GM21367 (cell line): ENCODE results near the gene CDH4.

Experiments used
- ATAC-seq: cut with Tn5 transposase; IDR thresholded peaks from one replicate; pipeline ENCODE4 v1.9.1; 2021; ENCODE audit not compliant: unreplicated experiment

Gene CDH4

DNA sequence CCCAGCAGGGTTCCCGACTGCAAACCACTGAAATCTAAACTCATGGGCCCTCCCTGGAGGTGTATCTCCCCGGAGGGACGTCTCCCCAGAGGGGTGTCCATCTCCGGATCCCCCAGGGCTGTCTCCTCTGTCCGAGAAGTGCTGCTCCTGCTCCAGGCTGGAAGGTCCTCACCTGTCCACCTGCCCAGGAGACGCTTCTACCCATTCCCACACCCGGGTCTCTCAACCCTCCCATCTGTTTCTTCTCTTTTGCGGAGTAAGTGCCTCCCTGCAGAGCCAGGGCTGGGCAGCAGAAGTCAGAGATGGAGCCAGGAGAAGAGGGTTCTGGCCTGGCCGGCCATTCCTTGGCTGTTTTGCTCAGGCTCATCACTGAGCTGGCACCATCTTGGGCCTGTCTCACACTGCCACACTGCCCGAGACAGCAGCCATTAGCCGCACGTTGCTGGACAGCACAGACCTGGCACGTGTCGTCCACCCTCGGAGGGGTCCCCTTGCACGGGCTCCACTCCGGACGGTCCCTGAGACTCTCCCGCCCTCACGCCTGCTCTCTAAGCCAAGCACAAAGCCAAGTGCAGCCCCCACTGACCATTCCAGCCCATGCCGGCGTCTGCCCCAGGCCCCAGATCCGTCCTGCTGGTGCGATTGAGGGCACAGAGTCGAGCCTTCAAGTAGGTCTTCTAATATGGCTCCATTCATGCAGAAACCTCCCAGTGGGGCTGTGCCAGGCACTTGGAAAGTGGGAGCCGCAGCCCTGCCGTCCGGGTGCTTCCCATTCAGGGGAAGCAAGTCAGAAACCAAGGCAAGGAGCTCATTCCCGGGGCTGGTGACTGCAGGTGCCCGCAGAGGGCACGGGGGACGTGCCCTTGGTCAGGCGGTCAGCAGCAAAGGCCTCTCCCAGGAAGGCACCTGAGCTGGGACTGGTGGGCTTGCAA is 445.9 kb downstream of the CDH4 start:
- ATAC-seq: no peak

DNA sequence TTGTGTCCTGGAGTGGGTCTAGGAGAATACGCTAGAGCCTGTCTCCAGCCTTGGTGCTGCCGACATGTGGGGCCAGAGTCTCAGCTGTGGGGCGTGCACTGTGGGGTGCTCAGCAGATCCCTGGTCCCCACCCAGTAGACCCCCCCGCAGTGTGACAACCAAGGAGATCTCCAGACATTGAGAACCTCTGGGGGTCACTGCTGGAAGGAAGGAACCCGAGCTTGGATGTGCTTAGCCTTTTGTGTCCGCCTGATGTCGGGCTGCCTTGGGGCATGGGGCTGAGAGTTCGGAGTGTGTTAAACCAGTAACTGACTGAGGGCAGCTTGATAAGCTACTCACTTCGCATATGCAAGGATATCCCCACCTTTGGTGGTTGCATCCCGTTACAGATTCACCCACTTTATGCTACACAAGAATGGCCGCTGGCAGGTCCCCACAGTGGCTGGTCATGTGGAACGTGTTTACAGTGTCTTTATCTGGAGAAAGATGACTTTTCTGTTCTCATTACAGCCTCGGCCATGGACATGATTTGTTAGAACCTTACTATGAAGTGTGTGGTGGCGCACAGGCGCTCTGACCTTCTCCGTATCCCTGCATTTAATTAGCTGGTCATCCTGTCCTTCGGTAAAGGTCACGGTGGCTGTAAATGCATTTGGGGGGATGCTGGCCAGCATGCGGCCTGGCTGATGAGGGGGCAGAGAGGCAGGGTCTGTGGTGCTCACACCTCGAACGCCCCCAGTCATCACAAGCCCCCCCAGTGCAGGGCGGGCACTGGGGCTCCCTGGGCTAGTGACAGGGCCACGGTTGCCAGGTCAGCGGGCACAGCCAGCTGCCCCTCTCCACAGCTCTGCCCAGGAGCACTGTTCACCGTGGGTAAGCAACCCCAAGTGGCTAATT is 446.8 kb downstream of the CDH4 start:
- no peak for ATAC-seq

DNA sequence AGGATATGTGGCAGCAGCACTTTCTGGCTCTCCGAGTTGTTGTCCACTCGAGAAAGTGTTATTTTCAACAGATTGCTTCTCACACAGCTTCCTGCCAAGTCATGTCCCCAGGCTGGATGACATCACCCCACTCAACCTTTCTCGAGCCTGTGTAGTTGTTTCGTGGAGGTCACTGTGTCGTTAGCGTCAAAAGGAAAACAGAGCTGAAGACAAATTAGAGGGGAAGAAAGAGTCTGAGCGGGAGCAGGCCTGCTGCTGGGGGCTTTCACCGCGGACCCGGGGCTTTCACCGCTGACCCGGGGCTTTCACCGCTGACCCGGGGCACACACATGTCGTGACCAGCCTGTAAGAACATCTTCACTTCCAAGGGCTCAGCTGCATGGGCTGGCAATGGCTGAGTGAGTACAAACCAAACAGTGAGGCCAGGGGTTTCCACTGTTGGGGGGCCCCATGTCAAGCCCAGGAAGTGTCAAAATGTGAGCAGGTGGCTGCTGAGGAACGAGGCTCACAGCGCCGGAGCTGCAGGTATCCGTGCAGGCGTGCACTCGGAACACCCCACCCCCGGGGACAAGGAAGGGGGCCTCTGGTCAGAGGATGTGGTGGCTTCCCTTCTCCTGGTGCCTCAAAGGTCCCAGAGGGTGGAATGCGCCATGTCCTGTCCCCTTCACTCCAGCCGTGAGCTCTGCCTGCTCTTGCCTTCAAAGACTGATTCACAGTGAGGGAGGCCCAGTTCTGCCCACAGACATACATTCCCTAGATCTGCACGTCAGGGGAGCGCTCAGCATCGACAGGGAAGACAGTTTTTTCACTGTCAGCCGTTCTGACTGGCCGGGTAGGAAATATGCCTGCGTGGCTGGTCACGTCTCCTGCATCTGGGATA is 447.7 kb downstream of the CDH4 start:
- no peak for ATAC-seq

DNA sequence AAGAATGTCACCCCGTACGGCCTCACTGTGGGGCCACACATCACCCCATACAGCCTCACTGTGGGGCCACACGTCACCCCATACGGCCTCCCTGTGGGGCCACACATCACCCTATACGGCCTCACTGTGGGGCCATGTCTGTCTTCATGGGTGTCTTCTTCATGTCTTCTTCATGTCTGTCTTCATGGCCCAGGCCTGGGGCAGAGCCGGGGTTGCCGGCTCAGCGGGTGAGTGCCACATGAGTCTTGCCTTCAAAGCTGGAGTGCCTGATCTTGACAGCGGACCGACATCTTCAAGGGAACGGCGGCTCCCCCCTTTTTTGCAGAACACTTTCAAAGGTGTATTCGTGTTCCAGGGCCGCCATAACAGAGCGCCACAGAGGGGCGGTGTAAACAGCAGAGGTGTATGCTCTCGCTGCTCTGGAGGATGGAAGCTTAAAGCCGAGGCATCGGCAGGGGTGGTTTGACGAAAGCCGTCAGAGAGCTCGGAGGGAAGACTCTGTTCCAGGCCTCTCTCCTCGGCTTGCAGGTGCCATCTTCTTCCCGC is 448.6 kb downstream of the CDH4 start:
- no peak for ATAC-seq

DNA sequence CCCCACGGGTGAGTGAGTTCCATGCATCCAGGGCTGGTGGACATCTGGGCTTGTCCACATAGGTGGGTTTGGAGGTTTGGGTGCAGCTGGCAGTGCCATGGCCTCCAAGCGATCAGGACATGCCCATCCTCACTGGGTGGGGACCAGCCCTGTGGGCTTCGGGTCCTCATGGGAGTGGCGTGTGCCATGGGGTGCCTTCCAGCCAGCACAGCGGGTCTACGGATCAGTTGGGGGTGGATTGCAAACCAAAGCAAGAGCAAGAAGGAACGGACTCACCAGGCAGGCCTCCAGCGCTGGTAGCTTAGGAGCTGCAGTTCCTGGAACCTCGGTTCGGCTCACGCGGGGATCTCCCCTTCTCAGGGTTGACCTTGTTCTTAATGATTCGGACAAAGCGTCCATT is 449.3 kb downstream of the CDH4 start:
- ATAC-seq: no peak

DNA sequence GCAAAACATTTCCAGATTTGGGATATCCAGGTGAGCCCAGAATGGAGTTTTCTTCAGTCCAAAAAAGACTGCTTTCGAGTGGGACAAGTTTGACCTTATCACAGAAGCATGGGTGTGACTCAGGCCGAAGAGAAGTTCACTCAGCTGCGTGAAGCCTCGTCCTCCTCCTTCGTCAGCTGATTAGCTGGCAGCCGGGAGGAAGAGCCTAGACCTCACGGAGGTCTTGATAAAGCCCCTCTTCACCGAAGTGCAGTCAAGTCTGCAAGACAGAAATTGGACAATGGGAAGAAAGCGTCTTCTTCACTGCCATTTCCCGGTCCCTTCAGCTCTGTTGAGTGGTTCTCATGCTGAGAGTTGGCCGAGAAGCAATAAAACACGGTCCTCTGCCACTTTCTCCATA is 449.7 kb downstream of the CDH4 start:
- ATAC-seq: no peak

DNA sequence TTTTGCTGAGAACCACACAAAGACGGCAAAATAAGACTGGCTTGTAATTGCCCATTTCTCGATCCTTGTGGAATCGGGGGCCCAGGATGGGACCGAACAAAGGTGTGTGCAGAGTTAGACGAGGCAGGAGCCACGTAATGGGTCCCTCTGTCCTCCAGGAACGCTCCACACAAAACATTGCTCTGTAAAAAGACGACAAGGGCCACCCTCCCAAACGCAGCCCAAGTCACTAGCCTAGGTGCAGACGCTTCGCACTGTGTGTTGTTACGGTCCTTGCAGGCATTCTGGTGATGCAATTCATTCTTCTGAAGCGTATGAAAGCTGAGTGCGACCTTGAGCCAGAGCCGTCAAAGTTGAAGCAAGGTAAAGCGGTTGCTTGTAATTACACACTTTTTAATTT is 450.2 kb downstream of the CDH4 start:
- no peak for ATAC-seq

DNA sequence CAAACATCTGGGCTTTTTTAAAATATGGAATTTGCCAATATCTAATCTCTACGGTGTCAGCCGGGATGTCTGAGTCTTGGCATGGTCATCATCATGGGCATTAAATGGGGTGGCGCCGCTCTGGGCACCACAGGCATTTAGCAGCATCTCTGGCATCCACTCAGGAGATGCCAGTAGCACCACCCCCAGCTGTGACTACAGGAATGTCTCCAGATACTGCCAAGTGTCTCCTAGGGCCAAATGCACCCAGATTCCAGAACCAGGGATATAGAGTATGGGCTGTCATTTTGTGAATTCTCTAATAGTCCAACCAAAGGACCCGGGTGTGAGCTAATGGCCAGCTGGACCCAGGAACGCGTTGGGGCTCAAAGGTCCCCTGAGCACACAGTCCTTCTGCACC is 452.6 kb downstream of the CDH4 start:
- ATAC-seq: no peak

DNA sequence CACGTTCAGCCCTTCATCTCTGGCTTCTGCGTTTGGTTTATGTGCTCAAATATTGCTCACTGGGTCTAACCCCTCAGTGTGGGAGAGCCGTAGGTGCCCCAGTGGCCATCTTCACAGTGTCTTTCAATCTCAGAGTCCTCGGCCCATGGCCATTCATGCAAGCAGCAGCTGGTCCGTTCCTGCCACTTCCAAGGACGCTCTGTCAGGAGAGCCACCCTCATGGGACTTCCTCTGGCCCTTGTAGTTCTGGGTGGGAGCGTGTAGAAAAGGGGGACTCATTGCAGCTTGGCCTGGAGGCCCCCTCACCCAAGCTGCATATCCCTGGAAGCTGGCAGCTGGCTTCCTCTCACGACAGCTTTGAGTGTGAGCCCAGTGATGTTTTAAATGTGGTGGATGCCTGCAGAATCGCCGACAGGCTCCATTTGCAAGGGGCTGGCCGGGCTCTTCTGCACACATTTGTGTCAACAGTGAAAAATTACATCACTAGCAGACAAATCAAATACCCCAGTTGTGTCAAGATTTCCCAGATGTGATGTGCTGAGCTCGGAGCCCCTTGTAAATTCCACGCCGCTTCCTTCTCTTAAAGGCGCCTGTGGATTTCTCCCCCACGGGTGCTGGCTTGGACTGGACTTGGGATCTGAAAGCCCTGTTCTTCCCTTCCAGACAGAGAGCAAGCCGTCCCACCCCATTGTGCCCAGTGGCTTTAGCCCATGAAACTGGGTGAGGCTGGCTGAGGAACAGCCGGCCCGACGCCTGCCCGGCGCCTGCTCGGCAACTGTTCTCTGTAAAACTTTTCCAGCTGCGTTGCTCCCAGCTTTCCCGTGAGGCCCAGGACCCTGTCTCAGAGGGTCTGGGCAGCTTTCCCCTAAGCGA is 453.6 kb downstream of the CDH4 start:
- ATAC-seq: no peak

DNA sequence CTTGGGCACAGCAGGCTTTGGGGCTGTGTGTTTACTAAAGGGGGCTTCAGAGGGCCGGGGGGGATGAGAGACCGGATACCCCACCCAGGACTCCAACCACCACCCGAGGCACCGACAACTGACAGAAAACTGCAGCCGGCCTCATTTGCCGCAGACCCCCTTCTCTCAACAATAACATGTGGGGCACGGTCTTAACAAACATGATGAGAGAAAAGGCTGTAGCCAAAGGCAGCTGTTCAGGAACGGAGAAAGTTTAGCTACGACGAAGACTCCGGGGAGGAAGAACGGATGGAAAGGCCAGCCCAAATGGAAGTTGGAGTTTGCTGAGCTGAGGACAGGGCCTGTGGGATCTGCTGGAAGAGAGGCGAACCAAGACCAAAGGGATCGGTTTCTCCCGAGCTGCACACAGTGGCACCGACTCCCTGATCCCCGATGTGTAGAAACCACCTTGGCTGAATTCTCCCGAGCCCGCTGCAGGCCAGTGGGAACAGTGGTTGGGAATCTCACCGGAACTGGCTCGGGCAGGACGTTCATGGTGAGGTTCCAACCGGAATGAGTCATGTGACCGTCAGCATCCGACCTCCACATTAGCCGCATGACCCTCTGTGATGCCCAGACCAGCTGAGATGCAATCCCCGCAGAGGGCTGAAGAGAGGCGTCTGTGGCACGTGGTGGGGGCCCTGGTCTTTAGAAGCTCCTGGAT is 454.3 kb downstream of the CDH4 start:
- ATAC-seq: no peak

DNA sequence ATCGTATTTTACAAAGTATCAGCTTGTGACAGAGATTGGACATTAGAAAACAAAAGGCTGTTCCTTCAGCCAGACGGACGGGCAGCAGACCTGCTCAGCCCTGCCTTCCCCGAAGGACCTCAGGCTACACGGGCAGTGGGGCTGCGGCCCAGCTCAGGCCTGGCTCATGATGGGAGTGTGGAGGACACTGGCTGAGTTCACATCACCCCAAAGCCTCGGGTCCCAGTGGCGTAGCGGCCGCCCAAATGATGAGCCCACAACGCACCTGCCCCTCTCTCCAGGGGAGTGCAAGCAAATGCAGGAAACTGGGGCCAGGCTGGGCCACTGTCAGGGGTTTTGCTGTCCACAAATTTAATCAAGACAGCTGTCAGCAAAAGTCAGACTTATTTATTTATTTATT is 456.8 kb downstream of the CDH4 start:
- no peak for ATAC-seq

DNA sequence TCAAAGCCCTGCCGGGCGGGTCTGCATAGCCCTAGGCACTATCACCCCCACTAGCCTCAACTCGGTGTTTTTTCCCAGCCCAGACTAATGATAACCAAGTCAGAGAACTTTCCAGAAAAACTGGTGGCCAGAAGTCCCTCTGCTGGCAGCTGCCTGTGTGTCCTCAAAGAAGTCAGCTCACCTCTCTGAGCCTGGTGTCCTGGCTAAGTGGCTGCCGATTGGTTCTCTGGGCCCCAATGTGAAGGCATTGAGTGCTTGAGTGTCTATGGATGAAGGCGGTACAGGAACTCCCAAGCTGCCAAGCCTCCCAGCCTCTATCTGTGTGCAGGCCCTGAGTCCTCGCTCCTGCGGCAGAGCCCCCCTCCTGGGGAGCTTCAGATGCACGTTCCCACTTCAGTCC is 458.0 kb downstream of the CDH4 start:
- ATAC-seq: no peak

DNA sequence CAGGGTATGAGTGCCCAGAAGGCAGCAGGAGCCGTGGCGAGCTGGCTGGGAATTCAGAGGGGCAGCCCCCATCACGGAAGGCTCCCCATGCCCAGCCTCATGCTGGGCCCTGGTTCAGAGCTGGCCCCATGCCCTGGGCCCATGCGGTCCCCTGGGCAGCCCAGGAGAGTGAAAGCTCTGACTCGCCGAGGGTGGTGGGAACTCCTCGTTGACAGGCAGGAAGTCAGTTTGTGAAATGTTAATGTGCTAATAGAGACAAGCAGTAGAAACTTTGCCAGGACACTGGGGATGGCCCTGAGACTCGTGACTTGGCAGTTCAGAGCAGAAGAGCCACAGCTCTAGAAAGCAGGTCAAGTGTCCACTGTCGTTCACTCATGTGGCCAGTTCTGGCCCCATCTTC is 460.6 kb downstream of the CDH4 start:
- no peak for ATAC-seq

DNA sequence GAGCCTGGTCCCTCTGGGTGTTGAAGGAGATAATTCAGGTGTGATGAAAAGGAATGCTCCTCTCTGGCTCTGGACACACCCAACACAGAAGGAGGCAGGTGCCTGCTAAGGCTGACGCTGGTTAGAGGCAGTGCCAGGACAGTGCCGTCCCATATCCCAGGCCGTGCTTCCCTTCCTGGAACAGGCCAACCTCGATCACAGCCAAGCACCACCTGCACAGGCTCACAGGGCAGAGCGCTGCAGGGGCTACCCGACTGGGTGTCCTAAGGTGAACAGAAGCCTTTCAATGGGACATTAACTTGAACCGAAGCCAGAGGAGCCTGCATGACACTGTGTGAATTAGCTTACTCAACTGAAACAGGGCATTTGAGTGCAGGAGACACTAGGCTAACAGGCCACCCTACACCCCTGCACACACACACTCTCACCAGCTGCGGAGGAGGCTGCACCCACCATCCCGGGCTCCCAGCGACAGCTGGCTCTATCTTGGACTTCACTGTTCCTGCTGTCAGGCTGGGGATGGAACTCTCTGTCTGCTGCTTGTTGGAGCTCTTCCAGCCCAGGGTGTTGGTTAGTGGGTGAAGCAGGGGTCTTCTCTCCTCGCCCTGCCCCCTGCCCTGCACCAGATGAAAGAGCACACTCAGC is 466.4 kb downstream of the CDH4 start:
- no peak for ATAC-seq

DNA sequence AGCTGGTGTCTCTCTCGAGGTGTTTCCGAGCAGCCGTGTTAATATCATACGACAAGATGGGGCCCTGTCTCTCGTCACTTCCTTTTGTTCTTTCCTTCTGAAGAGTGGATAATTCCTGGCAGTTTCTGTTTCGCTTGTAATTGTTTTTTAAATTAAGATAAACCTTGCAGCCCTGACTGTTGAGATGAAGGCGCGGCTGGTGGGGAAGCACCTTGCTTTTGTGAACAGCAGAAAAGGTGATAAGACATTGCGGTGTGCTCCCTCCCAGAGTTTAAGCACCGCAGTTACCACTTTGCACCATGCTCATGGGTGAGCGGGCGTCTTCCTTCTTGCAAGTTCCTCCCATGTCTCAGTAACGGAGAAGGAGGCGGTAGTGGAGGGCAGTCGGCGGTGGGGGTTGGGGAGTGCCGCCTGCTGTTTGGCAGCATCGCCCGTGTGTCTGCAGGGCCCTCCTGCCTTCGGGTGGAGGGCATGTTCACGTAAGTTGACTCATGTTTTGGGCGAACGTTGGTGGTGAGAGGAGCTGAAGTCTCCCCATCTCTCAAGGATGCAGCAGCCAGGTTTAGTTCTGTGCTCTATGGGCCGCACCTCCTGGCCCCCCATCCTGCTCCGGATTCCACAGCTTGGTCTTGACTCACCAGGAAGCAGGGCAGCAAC is 467.8 kb downstream of the CDH4 start:
- no peak for ATAC-seq

DNA sequence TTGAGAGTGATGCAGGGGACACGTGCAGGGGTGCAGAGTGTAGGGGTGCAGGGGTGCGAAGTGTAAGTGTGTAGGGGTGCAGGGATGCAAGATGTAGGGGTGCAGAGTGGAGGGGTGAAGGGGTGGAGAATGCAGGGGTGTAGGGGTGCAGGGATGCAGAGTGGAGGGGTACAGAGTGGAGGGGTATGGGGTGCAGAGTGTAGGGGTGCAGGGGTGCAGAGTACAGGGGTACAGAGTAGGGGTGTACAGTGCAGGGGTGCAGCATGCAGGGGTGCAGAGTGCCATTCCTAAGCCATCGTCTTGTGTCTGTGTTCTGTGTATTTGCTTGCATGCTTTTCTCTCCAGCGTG is 468.3 kb downstream of the CDH4 start:
- ATAC-seq: no peak

DNA sequence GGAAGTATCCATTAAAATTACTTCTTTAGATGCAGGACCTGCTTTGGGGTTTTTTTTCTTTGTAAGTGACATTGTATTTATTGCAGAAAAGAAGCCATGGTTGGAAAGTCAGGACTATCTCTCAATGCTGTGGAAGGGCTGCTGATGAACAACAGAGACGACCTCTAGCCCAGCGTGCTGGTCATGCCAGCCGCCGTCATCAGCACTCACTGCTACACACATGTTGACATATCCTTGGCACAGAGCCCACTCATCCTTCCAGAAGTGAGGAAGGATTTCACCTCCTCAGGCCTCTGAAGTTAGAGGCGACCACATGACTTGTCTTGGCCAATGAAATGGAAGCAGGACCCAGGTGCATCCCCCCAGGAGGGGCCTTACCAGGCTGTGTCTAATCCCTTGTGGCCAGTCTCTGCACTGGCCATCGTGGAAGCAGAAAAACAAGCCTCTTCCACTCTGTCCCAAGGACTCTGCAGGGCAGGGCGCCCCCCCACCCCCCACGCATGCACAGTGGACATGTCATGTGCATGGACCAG is 470.2 kb downstream of the CDH4 start:
- ATAC-seq: no peak
